Measurements from ENCODE around the gene ARHGEF38. TPM values are rescaled to one million over a fixed set of nuclear protein-coding genes. Genes with fewer than 3 reads are reported as not detected.
A peak's percentile ranks its signal among the peaks of the same experiment; 100 is the strongest.

Gene ARHGEF38
- total RNA-seq, 1 donor = not detected

GRCh38 chr4:105627620-105628019 is 75.2 kb downstream of the ARHGEF38 start:
- Histone ChIP-seq H3K4me2 (ENCODE audit: insufficient read depth, low read length) (no peak overlapping the region), H3K27me3 (ENCODE audit: insufficient read depth, low read length) (peaks cover 4% of the 10 kb centered on the region), H3K36me3 (ENCODE audit: insufficient read depth, low read length) (no peaks in the 10 kb centered on the region), H3K79me2 (ENCODE audit: insufficient read depth, low read length) (no peaks in the 10 kb centered on the region), H3K9me3 (ENCODE audit: low read depth, low read length) (no peaks in the 10 kb centered on the region), H3K4me1 (ENCODE audit: insufficient read depth, low read length) (peaks cover 23% of the 10 kb centered on the region), H3K27ac (ENCODE audit: low read depth, low read length) (no peak overlapping the region), H2AFZ (ENCODE audit: low read length) (no peak overlapping the region), H4K20me1 (ENCODE audit: insufficient read depth, low read length) (no peaks in the 10 kb centered on the region), H3K4me3 (ENCODE audit: insufficient read depth, low read length) (no peak overlapping the region)
- TF ChIP-seq, protein P1, sequence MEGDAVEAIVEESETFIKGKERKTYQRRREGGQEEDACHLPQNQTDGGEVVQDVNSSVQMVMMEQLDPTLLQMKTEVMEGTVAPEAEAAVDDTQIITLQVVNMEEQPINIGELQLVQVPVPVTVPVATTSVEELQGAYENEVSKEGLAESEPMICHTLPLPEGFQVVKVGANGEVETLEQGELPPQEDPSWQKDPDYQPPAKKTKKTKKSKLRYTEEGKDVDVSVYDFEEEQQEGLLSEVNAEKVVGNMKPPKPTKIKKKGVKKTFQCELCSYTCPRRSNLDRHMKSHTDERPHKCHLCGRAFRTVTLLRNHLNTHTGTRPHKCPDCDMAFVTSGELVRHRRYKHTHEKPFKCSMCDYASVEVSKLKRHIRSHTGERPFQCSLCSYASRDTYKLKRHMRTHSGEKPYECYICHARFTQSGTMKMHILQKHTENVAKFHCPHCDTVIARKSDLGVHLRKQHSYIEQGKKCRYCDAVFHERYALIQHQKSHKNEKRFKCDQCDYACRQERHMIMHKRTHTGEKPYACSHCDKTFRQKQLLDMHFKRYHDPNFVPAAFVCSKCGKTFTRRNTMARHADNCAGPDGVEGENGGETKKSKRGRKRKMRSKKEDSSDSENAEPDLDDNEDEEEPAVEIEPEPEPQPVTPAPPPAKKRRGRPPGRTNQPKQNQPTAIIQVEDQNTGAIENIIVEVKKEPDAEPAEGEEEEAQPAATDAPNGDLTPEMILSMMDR (IDR thresholded peaks at IDR 0.05; ENCODE audit: extremely low read depth, low read depth, low read length) = no peak
- DNase-seq (ENCODE audit: insufficient read length, low spot score, missing footprints) = no peak

DNA sequence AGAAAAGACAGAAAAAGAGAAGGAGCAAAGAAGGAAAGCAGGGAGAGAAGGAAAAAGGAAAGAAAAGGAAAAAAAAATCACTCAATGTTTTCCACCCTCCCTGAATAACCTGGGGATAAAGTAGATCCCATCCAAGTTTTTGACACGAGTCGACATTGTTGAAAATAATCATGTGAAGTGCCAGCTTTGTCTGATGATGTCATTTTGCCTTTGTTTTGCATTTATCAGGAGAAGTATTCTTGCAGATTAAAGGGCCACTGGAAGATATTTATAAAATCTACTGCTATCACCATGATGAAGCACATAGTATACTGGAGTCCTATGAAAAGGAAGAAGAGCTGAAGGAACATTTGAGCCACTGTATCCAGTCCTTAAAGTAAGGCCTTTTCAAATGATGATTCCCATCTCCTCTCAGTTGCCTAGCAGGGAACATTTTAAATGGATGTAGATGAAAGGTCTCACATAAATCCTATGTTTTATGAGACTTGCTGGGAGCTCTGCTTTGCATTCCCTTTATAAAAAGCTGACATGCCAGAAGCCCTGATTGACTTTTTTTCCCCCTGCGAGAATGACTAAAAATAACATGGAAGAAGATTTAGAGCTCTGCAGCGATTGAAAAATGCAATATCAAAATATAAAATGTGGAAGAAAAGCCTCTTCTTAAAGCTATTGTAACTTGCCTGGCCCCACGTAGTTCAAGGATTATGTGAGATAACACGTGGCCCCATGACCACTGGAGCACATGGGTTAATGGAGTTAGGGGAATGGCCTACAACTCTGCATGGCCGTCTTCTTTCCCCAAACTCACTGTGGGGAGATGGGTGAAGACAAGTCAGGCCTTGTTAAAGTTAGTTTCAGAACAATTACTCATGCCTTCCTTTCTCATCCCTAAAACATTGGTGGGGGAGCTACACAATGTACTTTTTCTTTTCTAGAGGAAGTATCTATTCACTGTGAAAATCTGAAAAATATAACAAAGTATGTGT is 78.5 kb downstream of the ARHGEF38 start:
- Histone ChIP-seq H3K4me1 (ENCODE audit: insufficient read depth, low read length) (no peaks in the 10 kb centered on the region), H4K20me1 (ENCODE audit: insufficient read depth, low read length) (no peaks in the 10 kb centered on the region), H2AFZ (ENCODE audit: low read length) (peak overlapping the region; percentile 21), H3K27me3 (ENCODE audit: insufficient read depth, low read length) (peaks cover 4% of the 10 kb centered on the region), H3K4me3 (ENCODE audit: insufficient read depth, low read length) (no peak overlapping the region), H3K36me3 (ENCODE audit: insufficient read depth, low read length) (no peaks in the 10 kb centered on the region), H3K9me3 (ENCODE audit: low read depth, low read length) (no peaks in the 10 kb centered on the region), H3K79me2 (ENCODE audit: insufficient read depth, low read length) (no peaks in the 10 kb centered on the region), H3K27ac (ENCODE audit: low read depth, low read length) (no peak overlapping the region), H3K4me2 (ENCODE audit: insufficient read depth, low read length) (no peak overlapping the region)
- no peak for DNase-seq (ENCODE audit: insufficient read length, low spot score, missing footprints)
- TF ChIP-seq, protein P1 (IDR thresholded peaks at IDR 0.05; ENCODE audit: extremely low read depth, low read depth, low read length) = no peak

- Histone ChIP-seq H3K27me3 (ENCODE audit: insufficient read depth, low read length) (peaks cover 4% of the 10 kb centered on the region), H3K4me2 (ENCODE audit: insufficient read depth, low read length) (no peak overlapping the region), H3K79me2 (ENCODE audit: insufficient read depth, low read length) (no peaks in the 10 kb centered on the region), H4K20me1 (ENCODE audit: insufficient read depth, low read length) (no peaks in the 10 kb centered on the region), H3K9me3 (ENCODE audit: low read depth, low read length) (no peaks in the 10 kb centered on the region), H3K36me3 (ENCODE audit: insufficient read depth, low read length) (no peaks in the 10 kb centered on the region), H3K4me1 (ENCODE audit: insufficient read depth, low read length) (no peaks in the 10 kb centered on the region), H3K4me3 (ENCODE audit: insufficient read depth, low read length) (no peak overlapping the region), H3K27ac (ENCODE audit: low read depth, low read length) (no peak overlapping the region), H2AFZ (ENCODE audit: low read length) (no peak overlapping the region)
- TF ChIP-seq, protein P1 (IDR thresholded peaks at IDR 0.05; ENCODE audit: extremely low read depth, low read depth, low read length) = peak; percentile 39
- no peak for DNase-seq (ENCODE audit: insufficient read length, low spot score, missing footprints)
These were observed 79.5 kb downstream of the ARHGEF38 start for GRCh38 chr4:105631818-105632400.

DNA sequence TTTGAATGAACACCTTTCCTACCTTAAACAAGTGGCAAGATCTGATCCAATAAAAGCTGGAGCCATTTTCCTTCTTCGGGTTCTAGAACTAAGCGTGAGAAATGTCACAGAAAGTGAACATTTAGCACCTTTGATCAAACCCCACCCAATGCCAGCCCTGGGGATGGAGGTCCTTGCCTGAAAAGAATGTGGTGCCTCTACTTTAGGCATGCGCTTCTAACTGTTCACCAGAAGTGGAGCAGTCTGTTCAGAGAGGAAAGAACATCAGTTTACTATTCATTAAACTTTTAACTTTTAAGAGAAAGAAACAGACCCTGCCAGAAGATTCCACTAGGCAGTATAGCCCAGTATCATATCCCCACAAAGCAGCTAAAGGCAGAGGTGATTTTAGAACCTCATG is 80.2 kb downstream of the ARHGEF38 start:
- DNase-seq (ENCODE audit: insufficient read length, low spot score, missing footprints) = no peak
- no peaks in the 10 kb centered on the region for H3K79me2 ChIP-seq (ENCODE audit: insufficient read depth, low read length)
- TF ChIP-seq, protein P1 (IDR thresholded peaks at IDR 0.05; ENCODE audit: extremely low read depth, low read depth, low read length) = peak; percentile 5
- no peak overlapping the region for H3K4me3 ChIP-seq (ENCODE audit: insufficient read depth, low read length)
- H3K4me1 ChIP-seq (ENCODE audit: insufficient read depth, low read length) = no peaks in the 10 kb centered on the region
- no peaks in the 10 kb centered on the region for H3K9me3 ChIP-seq (ENCODE audit: low read depth, low read length)
- no peak overlapping the region for H3K4me2 ChIP-seq (ENCODE audit: insufficient read depth, low read length)
- peaks cover 4% of the 10 kb centered on the region for H3K27me3 ChIP-seq (ENCODE audit: insufficient read depth, low read length)
- H3K27ac ChIP-seq (ENCODE audit: low read depth, low read length) = no peak overlapping the region
- no peaks in the 10 kb centered on the region for H4K20me1 ChIP-seq (ENCODE audit: insufficient read depth, low read length)
- no peak overlapping the region for H2AFZ ChIP-seq (ENCODE audit: low read length)
- no peaks in the 10 kb centered on the region for H3K36me3 ChIP-seq (ENCODE audit: insufficient read depth, low read length)
